HepG2 (cell line): Measurements from ENCODE around the gene MICAL1. TPM values are rescaled to one million over a fixed set of nuclear protein-coding genes. Genes with fewer than 3 reads are reported as not detected.

Source experiments
- EZH2 ChIP-seq: conservative IDR thresholded peaks from 2 replicates; pipeline ENCODE4 v1.6.1; 2012; ENCODE audit warnings: mild to moderate bottlenecking, low read depth, low read length, moderate library complexity
- FOXK2 ChIP-seq: fragments of 450-650 bp; IDR thresholded peaks from 2 replicates; pipeline ENCODE4 v1.6.1; 2016
- NKX3-1 ChIP-seq: sonication (generic); formaldehyde crosslinking; IDR thresholded peaks from 2 replicates; pipeline ENCODE4 v1.5.0; 2020; ENCODE audit warnings: missing genetic modification reagents
- SP140L ChIP-seq: sonication (generic); formaldehyde crosslinking; IDR thresholded peaks from 2 replicates; pipeline ENCODE4 v1.4.0; 2020; ENCODE audit warnings: missing genetic modification reagents, borderline replicate concordance
- SSRP1 ChIP-seq: IDR thresholded peaks from 2 replicates; pipeline ENCODE4 v1.6.1; 2016; ENCODE audit warnings: control low read depth
- TEAD3 ChIP-seq: optimal IDR thresholded peaks from 2 replicates; pipeline ENCODE3; 2016; ENCODE audit warnings: borderline replicate concordance
- THAP11 ChIP-seq: IDR thresholded peaks from 2 replicates; pipeline ENCODE4 v1.6.1; 2016; ENCODE audit warnings: missing biosample characterization, missing genetic modification reagents
- ZFP36 ChIP-seq: fragments of 150-350 bp; IDR thresholded peaks from 2 replicates; pipeline ENCODE4 v1.6.1; 2018; ENCODE audit warnings: borderline replicate concordance, low read length, low read depth; ENCODE audit not compliant: partially characterized antibody
- ZNF205 ChIP-seq: IDR thresholded peaks from 2 replicates; pipeline ENCODE4 v1.6.1; 2018; ENCODE audit warnings: missing biosample characterization, missing genetic modification reagents
- ZNF224 ChIP-seq: sonication (generic); formaldehyde crosslinking; IDR thresholded peaks from 2 replicates; pipeline ENCODE4 v1.5.0; 2020; ENCODE audit warnings: mild to moderate bottlenecking, missing genetic modification reagents
- ZNF343 ChIP-seq: sonication (generic); formaldehyde crosslinking; IDR thresholded peaks from 2 replicates; pipeline ENCODE4 v1.4.0; 2020; ENCODE audit warnings: mild to moderate bottlenecking, missing genetic modification reagents
- ZNF7 ChIP-seq: IDR thresholded peaks from 2 replicates; pipeline ENCODE4 v1.6.1; 2016; ENCODE audit warnings: missing biosample characterization, missing genetic modification reagents
- polyA plus RNA-seq, 8 experiments: library from polyadenylated mRNA; depleted of rRNA in 3 of 8; stranded (reverse) in 7 of 8; unstranded in 1 of 8; fragments of >200 nt; fragmentation: Illumina TruSeq in 4 of 8; extraction: Trizol in 4 of 8; gene quantifications; 2 replicates each; pipeline versions ENCODE4 v1.2.1 to v1.2.3, GENCODE V29; 2011 to 2016; ENCODE audit warnings: low read depth in 4 of 8, missing spikeins in 1 of 8, mixed read lengths in 1 of 8; ENCODE audit not compliant: insufficient read depth in 1 of 8
- total RNA-seq, 5 experiments: library from RNA; depleted of rRNA; stranded (reverse); fragments of >200 nt; fragmentation: Illumina TruSeq; extraction: Trizol; gene quantifications; 2 replicates each; pipeline ENCODE4 v1.2.3, GENCODE V29; 2016; ENCODE audit warnings: low read depth in 1 of 5
- TF ChIP-seq, protein P1 (sequence below): sonication (generic); formaldehyde crosslinking; IDR thresholded peaks from 2 replicates; pipeline ENCODE4 v1.9.0; 2022; ENCODE audit warnings: missing genetic modification reagents, mild to moderate bottlenecking, borderline replicate concordance
- TF ChIP-seq, protein P2 (sequence below): sonication (generic); formaldehyde crosslinking; IDR thresholded peaks from 2 replicates; pipeline ENCODE4 v1.5.1; 2020; ENCODE audit warnings: missing genetic modification reagents, mild to moderate bottlenecking, borderline replicate concordance
- TF ChIP-seq, protein P3 (sequence below): sonication (generic); formaldehyde crosslinking; IDR thresholded peaks from 2 replicates; pipeline ENCODE4 v1.4.0; 2020; ENCODE audit warnings: missing genetic modification reagents
- TF ChIP-seq, protein P4 (sequence below): sonication (generic); formaldehyde crosslinking; IDR thresholded peaks from 2 replicates; pipeline ENCODE4 v1.4.0; 2020; ENCODE audit warnings: mild to moderate bottlenecking, missing genetic modification reagents
- TF ChIP-seq, protein P5 (sequence below): sonication (generic); formaldehyde crosslinking; conservative IDR thresholded peaks from 2 replicates; pipeline ENCODE4 v1.8.0; 2022; ENCODE audit warnings: missing genetic modification reagents
- TF ChIP-seq, protein P6 (sequence below): IDR thresholded peaks from 2 replicates; pipeline ENCODE4 v1.6.1; 2016
- TF ChIP-seq, protein P7 (sequence below): IDR thresholded peaks from 2 replicates; pipeline ENCODE4 v1.6.1; 2018; ENCODE audit warnings: missing genetic modification reagents, mild to moderate bottlenecking, missing compliant biosample characterization

The MICAL1 gene
- total and polyA plus RNA-seq, 2 of the 13 experiments (the other 11 are each of a cell fraction or from before 2014, with no cell fraction given), result 6.9 to 39.0 TPM

DNA sequence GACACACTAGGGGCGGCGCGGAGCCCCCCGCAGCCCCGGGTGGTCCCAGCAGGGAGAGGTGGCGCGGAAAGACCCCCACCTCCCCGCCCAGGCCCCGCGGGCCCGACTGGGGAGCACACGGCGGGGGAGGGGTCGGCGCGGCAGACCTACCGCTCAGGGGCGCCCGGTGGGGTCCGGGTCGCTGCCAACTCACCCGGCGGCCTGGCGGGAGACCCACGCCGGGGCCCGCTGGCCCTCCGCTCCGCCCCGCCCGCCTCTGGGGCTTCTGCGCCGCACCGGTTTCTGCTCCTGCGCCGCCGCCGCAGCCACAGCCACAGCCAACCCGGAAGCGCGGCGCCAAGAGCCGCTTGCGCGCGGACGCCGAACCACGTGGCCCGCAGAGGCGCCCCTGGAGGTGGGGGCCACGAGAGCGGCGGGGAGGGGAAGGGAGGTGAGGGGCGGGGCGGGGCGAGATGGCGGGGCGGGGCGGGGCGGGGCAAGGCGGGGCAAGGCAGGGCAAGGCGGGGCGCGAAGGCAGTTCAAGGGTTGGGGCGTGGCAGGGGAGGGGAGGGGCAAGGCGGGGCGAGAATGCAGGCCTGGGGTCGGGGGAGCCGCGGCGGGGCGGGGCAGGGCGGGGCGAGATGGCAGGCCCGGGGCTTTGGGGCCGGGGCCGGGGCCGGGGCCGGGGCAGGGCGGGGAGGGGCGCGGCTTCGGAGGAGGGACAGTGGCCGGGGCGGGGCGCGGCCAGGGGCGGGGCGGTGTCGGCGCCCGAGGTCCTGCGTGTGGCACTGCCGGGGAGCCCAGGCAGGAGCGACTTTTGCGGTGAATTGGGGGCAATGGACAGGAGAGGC, 27.5 kb upstream of the MICAL1 start, which contains the start of gene ZBTB24 (continued):
- TF ChIP-seq, protein P1, sequence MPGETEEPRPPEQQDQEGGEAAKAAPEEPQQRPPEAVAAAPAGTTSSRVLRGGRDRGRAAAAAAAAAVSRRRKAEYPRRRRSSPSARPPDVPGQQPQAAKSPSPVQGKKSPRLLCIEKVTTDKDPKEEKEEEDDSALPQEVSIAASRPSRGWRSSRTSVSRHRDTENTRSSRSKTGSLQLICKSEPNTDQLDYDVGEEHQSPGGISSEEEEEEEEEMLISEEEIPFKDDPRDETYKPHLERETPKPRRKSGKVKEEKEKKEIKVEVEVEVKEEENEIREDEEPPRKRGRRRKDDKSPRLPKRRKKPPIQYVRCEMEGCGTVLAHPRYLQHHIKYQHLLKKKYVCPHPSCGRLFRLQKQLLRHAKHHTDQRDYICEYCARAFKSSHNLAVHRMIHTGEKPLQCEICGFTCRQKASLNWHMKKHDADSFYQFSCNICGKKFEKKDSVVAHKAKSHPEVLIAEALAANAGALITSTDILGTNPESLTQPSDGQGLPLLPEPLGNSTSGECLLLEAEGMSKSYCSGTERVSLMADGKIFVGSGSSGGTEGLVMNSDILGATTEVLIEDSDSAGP (CRISPR knock-in tag), result no peak
- TF ChIP-seq ZNF224 (CRISPR knock-in tag) (no peak), TEAD3 (CRISPR knock-in tag) (no peak), NKX3-1 (CRISPR knock-in tag) (no peak), ZNF343 (CRISPR knock-in tag) (no peak), THAP11 (CRISPR knock-in tag) (peak; percentile 60), ZNF205 (CRISPR knock-in tag) (no peak), FOXK2 (no peak), ZFP36 (no peak), SP140L (CRISPR knock-in tag) (no peak), SSRP1 (CRISPR knock-in tag) (no peak), EZH2 (no peak), ZNF7 (CRISPR knock-in tag) (no peak)
- TF ChIP-seq, protein P2, sequence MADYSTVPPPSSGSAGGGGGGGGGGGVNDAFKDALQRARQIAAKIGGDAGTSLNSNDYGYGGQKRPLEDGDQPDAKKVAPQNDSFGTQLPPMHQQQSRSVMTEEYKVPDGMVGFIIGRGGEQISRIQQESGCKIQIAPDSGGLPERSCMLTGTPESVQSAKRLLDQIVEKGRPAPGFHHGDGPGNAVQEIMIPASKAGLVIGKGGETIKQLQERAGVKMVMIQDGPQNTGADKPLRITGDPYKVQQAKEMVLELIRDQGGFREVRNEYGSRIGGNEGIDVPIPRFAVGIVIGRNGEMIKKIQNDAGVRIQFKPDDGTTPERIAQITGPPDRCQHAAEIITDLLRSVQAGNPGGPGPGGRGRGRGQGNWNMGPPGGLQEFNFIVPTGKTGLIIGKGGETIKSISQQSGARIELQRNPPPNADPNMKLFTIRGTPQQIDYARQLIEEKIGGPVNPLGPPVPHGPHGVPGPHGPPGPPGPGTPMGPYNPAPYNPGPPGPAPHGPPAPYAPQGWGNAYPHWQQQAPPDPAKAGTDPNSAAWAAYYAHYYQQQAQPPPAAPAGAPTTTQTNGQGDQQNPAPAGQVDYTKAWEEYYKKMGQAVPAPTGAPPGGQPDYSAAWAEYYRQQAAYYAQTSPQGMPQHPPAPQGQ, result no peak
- TF ChIP-seq, protein P3, sequence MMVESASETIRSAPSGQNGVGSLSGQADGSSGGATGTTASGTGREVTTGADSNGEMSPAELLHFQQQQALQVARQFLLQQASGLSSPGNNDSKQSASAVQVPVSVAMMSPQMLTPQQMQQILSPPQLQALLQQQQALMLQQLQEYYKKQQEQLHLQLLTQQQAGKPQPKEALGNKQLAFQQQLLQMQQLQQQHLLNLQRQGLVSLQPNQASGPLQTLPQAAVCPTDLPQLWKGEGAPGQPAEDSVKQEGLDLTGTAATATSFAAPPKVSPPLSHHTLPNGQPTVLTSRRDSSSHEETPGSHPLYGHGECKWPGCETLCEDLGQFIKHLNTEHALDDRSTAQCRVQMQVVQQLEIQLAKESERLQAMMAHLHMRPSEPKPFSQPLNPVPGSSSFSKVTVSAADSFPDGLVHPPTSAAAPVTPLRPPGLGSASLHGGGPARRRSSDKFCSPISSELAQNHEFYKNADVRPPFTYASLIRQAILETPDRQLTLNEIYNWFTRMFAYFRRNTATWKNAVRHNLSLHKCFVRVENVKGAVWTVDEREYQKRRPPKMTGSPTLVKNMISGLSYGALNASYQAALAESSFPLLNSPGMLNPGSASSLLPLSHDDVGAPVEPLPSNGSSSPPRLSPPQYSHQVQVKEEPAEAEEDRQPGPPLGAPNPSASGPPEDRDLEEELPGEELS (CRISPR knock-in tag), result no peak
- TF ChIP-seq, protein P4, sequence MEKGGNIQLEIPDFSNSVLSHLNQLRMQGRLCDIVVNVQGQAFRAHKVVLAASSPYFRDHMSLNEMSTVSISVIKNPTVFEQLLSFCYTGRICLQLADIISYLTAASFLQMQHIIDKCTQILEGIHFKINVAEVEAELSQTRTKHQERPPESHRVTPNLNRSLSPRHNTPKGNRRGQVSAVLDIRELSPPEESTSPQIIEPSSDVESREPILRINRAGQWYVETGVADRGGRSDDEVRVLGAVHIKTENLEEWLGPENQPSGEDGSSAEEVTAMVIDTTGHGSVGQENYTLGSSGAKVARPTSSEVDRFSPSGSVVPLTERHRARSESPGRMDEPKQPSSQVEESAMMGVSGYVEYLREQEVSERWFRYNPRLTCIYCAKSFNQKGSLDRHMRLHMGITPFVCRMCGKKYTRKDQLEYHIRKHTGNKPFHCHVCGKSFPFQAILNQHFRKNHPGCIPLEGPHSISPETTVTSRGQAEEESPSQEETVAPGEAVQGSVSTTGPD (CRISPR knock-in tag), result no peak
- TF ChIP-seq, protein P5, sequence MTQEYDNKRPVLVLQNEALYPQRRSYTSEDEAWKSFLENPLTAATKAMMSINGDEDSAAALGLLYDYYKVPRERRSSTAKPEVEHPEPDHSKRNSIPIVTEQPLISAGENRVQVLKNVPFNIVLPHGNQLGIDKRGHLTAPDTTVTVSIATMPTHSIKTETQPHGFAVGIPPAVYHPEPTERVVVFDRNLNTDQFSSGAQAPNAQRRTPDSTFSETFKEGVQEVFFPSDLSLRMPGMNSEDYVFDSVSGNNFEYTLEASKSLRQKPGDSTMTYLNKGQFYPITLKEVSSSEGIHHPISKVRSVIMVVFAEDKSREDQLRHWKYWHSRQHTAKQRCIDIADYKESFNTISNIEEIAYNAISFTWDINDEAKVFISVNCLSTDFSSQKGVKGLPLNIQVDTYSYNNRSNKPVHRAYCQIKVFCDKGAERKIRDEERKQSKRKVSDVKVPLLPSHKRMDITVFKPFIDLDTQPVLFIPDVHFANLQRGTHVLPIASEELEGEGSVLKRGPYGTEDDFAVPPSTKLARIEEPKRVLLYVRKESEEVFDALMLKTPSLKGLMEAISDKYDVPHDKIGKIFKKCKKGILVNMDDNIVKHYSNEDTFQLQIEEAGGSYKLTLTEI, result no peak
- TF ChIP-seq, protein P6, sequence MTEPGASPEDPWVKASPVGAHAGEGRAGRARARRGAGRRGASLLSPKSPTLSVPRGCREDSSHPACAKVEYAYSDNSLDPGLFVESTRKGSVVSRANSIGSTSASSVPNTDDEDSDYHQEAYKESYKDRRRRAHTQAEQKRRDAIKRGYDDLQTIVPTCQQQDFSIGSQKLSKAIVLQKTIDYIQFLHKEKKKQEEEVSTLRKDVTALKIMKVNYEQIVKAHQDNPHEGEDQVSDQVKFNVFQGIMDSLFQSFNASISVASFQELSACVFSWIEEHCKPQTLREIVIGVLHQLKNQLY (CRISPR knock-in tag), result no peak
- TF ChIP-seq, protein P7, sequence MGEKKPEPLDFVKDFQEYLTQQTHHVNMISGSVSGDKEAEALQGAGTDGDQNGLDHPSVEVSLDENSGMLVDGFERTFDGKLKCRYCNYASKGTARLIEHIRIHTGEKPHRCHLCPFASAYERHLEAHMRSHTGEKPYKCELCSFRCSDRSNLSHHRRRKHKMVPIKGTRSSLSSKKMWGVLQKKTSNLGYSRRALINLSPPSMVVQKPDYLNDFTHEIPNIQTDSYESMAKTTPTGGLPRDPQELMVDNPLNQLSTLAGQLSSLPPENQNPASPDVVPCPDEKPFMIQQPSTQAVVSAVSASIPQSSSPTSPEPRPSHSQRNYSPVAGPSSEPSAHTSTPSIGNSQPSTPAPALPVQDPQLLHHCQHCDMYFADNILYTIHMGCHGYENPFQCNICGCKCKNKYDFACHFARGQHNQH (CRISPR knock-in tag), result 0 out of 2 replicates have a peak, but pooled peaks have one; percentile 13
